Esophagus squamous epithelium (tissue), 4 donors: ENCODE data around the gene GTF2A1L.

Experiments
- CTCF ChIP-seq, 6 experiments: fragments of 450-650 bp in 4 of 6; fragments of 200-600 bp in 2 of 6; sonication (generic) in 2 of 6; IDR thresholded peaks; one replicate each; pipeline ENCODE4 v1.5.1; 2016 to 2019; ENCODE audit warnings: antibody characterized with exemption in 6 of 6, mild to moderate bottlenecking in 4 of 6, moderate library complexity in 4 of 6
- POLR2A ChIP-seq, 4 donors: fragments of 450-650 bp; IDR thresholded peaks; one replicate each; pipeline ENCODE4 v1.6.1; 2017; ENCODE audit warnings: antibody characterized with exemption in 4 of 4, mild to moderate bottlenecking in 4 of 4, moderate library complexity in 3 of 4

DNA sequence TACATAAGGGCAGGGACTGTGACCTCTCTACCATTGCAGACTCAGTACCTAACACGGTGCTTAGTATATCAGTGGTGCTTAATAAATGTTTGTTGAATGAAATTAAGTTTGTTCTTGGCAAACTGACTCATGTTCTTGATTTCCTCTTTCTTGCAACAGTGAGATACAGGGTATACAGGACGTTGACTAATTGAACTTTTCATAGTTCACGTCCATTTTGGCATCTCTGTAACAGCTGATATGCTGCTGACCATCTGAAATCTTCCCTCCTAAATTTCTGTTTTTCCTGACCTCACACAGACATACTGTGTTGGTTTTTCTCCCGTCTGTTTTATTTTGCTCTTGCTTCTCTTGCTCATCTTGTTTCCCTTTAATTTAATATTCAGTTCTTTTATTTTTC, 93.7 kb downstream of the GTF2A1L start:
- no peak for TF ChIP-seq POLR2A (IDR thresholded peaks at IDR 0.05)
- no peak for TF ChIP-seq CTCF (IDR thresholded peaks at IDR 0.05)
